MM.1S (cell line): ENCODE results near the gene TANGO2.

ENCODE experiments used
- DNase-seq: peaks from one replicate; pipeline ENCODE4 v3.0.0-alpha.2; 2015
- H2AFZ ChIP-seq: fragments of 300-600 bp; sonication (generic); 2 replicates; pipeline ENCODE4 v1.6.0; 2016; ENCODE audit warnings: antibody characterized with exemption, low read length
- H3F3A ChIP-seq: fragments of 300-600 bp; sonication (generic); 2 replicates; pipeline ENCODE4 v1.6.1; 2016; ENCODE audit warnings: mild to moderate bottlenecking, antibody characterized with exemption, low read length, moderate library complexity, mixed read lengths; ENCODE audit not compliant: insufficient read depth
- H3K27ac ChIP-seq: fragments of 300-600 bp; sonication (generic); 2 replicates; pipeline ENCODE4 v1.5.1; 2016; ENCODE audit warnings: mild to moderate bottlenecking, low read length
- H3K27me3 ChIP-seq: fragments of 300-600 bp; sonication (generic); replicated peaks from 2 replicates; pipeline ENCODE4 v1.6.0; 2016; ENCODE audit warnings: low read length; ENCODE audit not compliant: insufficient read depth
- H3K36me3 ChIP-seq: fragments of 300-600 bp; sonication (generic); replicated peaks from 2 replicates; pipeline ENCODE4 v1.6.1; 2016; ENCODE audit warnings: mild to moderate bottlenecking, low read length, mixed read lengths; ENCODE audit not compliant: insufficient read depth
- H3K4me1 ChIP-seq: fragments of 300-600 bp; sonication (generic); 2 replicates; pipeline ENCODE4 v1.6.1; 2016; ENCODE audit warnings: low read length, mixed read lengths
- H3K4me2 ChIP-seq: fragments of 300-600 bp; sonication (generic); 2 replicates; pipeline ENCODE4 v1.6.0; 2016; ENCODE audit warnings: low read depth, low read length
- H3K4me3 ChIP-seq: fragments of 300-600 bp; sonication (generic); 2 replicates; pipeline ENCODE4 v1.5.1; 2016; ENCODE audit warnings: low read length, mixed read lengths
- H3K79me2 ChIP-seq: fragments of 300-600 bp; sonication (generic); 2 replicates; pipeline ENCODE4 v1.6.1; 2016; ENCODE audit warnings: mixed run types, low read length, mixed read lengths
- H3K9ac ChIP-seq: fragments of 300-600 bp; sonication (generic); 2 replicates; pipeline ENCODE4 v1.6.1; 2016; ENCODE audit warnings: low read length, mixed read lengths
- H3K9me2 ChIP-seq: fragments of 300-600 bp; sonication (generic); replicated peaks from 2 replicates; pipeline ENCODE4 v1.6.1; 2016; ENCODE audit warnings: mild to moderate bottlenecking, low read length, mixed read lengths; ENCODE audit not compliant: insufficient read depth
- H3K9me3 ChIP-seq: fragments of 300-600 bp; sonication (generic); replicated peaks from 2 replicates; pipeline ENCODE4 v1.6.1; 2016; ENCODE audit warnings: mild to moderate bottlenecking, low read length, mixed read lengths; ENCODE audit not compliant: insufficient read depth
- H4K20me1 ChIP-seq: fragments of 300-600 bp; sonication (generic); 2 replicates; pipeline ENCODE4 v1.6.1; 2016; ENCODE audit warnings: mild to moderate bottlenecking, low read length, moderate library complexity, mixed read lengths; ENCODE audit not compliant: insufficient read depth
- EZH2 ChIP-seq: fragments of 300-600 bp; sonication (generic); optimal IDR thresholded peaks from 2 replicates; pipeline ENCODE3; 2017; ENCODE audit warnings: low read depth, mild to moderate bottlenecking, antibody characterized with exemption, low read length, mixed read lengths
- EZH2phosphoT487 ChIP-seq: fragments of 300-600 bp; sonication (generic); IDR thresholded peaks from 2 replicates; pipeline ENCODE4 v1.6.1; 2018; ENCODE audit warnings: antibody characterized with exemption, low read length
- TF ChIP-seq, protein P1 (sequence below): fragments of 300-600 bp; sonication (generic); IDR thresholded peaks from 2 replicates; pipeline ENCODE4 v1.5.1; 2016; ENCODE audit warnings: antibody characterized with exemption, low read length, mixed read lengths

The TANGO2 gene

DNA sequence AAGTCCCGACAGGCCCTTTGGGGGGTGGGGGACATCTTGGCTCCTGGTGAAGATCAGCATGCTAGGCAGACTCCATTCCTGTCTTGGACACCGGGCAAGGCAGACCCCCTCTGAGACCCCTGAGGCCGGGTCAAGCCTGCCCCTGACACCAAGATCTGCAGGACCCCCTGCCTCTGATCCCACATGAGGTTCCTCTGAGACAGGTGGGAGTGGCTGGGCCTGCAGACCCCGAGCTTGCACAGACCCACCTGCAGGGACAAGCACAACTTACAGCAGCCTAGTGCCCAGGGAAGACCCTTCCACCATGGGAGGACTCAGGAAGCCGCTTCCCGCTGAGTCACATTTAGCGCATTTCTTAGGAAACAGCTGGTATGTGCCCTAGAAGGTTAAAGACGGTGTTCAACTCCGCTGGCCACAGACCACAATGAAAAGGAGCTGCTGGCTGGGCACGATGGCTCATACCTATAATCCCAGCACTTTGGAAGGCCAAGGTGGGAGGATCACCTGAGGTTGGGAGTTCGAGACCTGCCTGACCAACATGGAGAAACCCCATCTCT lies 19.8 kb upstream of the TANGO2 start:
- Histone ChIP-seq H2AFZ (no peak overlapping the region), H3K9ac (no peak overlapping the region), H3K4me1 (no peaks in the 10 kb centered on the region), H3F3A (no peaks in the 10 kb centered on the region), H3K9me2 (no peaks in the 10 kb centered on the region), H3K27me3 (peaks cover 86% of the 10 kb centered on the region), H3K4me3 (no peak overlapping the region), H3K36me3 (no peaks in the 10 kb centered on the region), H3K79me2 (no peaks in the 10 kb centered on the region), H3K4me2 (no peak overlapping the region), H3K9me3 (no peaks in the 10 kb centered on the region), H3K27ac (no peak overlapping the region), H4K20me1 (no peaks in the 10 kb centered on the region)
- TF ChIP-seq EZH2phosphoT487, result no peak
- no peak for TF ChIP-seq EZH2
- TF ChIP-seq, protein P1, sequence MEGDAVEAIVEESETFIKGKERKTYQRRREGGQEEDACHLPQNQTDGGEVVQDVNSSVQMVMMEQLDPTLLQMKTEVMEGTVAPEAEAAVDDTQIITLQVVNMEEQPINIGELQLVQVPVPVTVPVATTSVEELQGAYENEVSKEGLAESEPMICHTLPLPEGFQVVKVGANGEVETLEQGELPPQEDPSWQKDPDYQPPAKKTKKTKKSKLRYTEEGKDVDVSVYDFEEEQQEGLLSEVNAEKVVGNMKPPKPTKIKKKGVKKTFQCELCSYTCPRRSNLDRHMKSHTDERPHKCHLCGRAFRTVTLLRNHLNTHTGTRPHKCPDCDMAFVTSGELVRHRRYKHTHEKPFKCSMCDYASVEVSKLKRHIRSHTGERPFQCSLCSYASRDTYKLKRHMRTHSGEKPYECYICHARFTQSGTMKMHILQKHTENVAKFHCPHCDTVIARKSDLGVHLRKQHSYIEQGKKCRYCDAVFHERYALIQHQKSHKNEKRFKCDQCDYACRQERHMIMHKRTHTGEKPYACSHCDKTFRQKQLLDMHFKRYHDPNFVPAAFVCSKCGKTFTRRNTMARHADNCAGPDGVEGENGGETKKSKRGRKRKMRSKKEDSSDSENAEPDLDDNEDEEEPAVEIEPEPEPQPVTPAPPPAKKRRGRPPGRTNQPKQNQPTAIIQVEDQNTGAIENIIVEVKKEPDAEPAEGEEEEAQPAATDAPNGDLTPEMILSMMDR, result no peak
- DNase-seq, result no peak

DNA sequence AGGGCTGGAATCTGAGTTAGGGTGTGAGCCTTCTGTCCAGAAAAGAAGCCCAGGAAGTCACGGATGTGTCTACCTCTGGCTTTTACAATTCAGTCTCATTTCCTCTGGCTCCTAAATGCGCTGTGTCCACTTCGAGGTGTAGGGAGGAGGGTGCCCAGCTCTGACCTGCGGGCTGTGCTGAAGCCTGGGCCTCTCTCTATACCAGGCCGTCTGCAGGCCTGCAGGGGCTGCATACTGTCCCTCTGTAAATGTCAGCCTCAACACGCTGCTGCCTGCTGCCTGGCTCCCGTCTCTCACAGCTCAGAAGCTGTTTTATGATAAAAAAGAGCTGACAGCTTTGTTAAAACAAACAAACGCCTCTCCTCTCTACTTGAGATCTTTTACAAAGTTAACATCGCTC lies 18.8 kb upstream of the TANGO2 start:
- Histone ChIP-seq H4K20me1 (no peaks in the 10 kb centered on the region), H3K27ac (no peak overlapping the region), H3K36me3 (no peaks in the 10 kb centered on the region), H3K4me3 (no peak overlapping the region), H3K9me3 (no peaks in the 10 kb centered on the region), H3F3A (no peaks in the 10 kb centered on the region), H3K79me2 (no peaks in the 10 kb centered on the region), H3K27me3 (peaks cover 77% of the 10 kb centered on the region), H2AFZ (no peak overlapping the region), H3K9me2 (no peaks in the 10 kb centered on the region), H3K9ac (no peak overlapping the region), H3K4me1 (no peaks in the 10 kb centered on the region), H3K4me2 (no peak overlapping the region)
- DNase-seq, result no peak
- TF ChIP-seq EZH2, result no peak
- no peak for TF ChIP-seq EZH2phosphoT487
- TF ChIP-seq, protein P1, result no peak

GRCh38 chr22:20002636-20003035 lies 18.3 kb upstream of the TANGO2 start:
- H2AFZ ChIP-seq, result no peak overlapping the region
- no peak overlapping the region for H3K4me3 ChIP-seq
- DNase-seq, result no peak
- H3K9ac ChIP-seq, result no peak overlapping the region
- H4K20me1 ChIP-seq, result no peaks in the 10 kb centered on the region
- TF ChIP-seq EZH2phosphoT487, result no peak
- TF ChIP-seq, protein P1, result no peak
- no peak for TF ChIP-seq EZH2
- no peaks in the 10 kb centered on the region for H3K4me1 ChIP-seq
- H3K27ac ChIP-seq, result no peak overlapping the region
- H3K79me2 ChIP-seq, result no peaks in the 10 kb centered on the region
- no peaks in the 10 kb centered on the region for H3F3A ChIP-seq
- no peaks in the 10 kb centered on the region for H3K9me3 ChIP-seq
- no peak overlapping the region for H3K4me2 ChIP-seq
- H3K27me3 ChIP-seq, result peaks cover 76% of the 10 kb centered on the region
- no peaks in the 10 kb centered on the region for H3K9me2 ChIP-seq
- H3K36me3 ChIP-seq, result no peaks in the 10 kb centered on the region
